HEK293T (cell line): ENCODE data around the gene KIAA0040.

Experiments
- ARNT ChIP-seq: fragments of 450-650 bp; IDR thresholded peaks from 2 replicates; pipeline ENCODE4 v1.6.1; 2017; ENCODE audit warnings: mild to moderate bottlenecking
- BHLHE40 ChIP-seq: fragments of 450-650 bp; IDR thresholded peaks from 2 replicates; pipeline ENCODE4 v1.6.1; 2016; ENCODE audit warnings: mild to moderate bottlenecking, moderate library complexity, borderline replicate concordance
- FOXA1 ChIP-seq: fragments of 450-650 bp; IDR thresholded peaks from 2 replicates; pipeline ENCODE4 v1.6.1; 2016; ENCODE audit warnings: mild to moderate bottlenecking
- FOXM1 ChIP-seq: fragments of 450-650 bp; IDR thresholded peaks from 2 replicates; pipeline ENCODE4 v1.6.1; 2017; ENCODE audit warnings: mild to moderate bottlenecking, borderline replicate concordance
- L3MBTL2 ChIP-seq: fragments of 450-650 bp; conservative IDR thresholded peaks from 2 replicates; pipeline ENCODE4 v1.6.1; 2016; ENCODE audit warnings: mild to moderate bottlenecking
- LEF1 ChIP-seq: fragments of 450-650 bp; IDR thresholded peaks from 2 replicates; pipeline ENCODE4 v1.6.1; 2017; ENCODE audit warnings: mild to moderate bottlenecking, borderline replicate concordance
- SP1 ChIP-seq: fragments of 450-650 bp; IDR thresholded peaks from 2 replicates; pipeline ENCODE4 v1.6.1; 2017
- SUZ12 ChIP-seq: fragments of 450-650 bp; IDR thresholded peaks from 2 replicates; pipeline ENCODE4 v1.6.1; 2016; ENCODE audit warnings: mild to moderate bottlenecking
- TARDBP ChIP-seq: fragments of 450-650 bp; IDR thresholded peaks from 2 replicates; pipeline ENCODE4 v1.6.1; 2016
- ZNF384 ChIP-seq: fragments of 450-650 bp; IDR thresholded peaks from 2 replicates; pipeline ENCODE4 v1.6.1; 2016

DNA sequence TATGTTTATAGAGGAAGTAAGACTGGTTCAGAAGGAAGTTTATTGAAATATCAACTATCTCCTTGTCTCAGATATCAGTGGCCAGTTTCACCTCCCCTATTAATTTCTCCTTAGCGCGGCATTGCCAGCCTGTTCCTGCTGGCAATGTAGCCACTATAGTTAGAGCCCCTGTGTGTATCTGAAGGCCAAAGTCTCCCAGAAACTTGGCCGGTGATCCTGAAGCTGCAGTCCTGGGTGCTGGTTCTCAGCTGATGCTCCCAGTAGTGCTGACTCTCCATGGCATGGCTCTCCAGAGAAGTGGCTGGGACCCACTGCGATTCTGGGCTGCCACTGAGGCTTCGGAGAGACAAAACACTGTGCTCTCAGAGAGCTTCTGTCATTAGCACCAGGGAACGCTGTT, 65.0 kb downstream of the KIAA0040 start:
- TF ChIP-seq BHLHE40, result no peak
- TF ChIP-seq FOXM1, result no peak
- no peak for TF ChIP-seq ARNT
- TF ChIP-seq LEF1, result no peak
- TF ChIP-seq ZNF384, result no peak
- no peak for TF ChIP-seq FOXA1
- no peak for TF ChIP-seq SUZ12
- no peak for TF ChIP-seq TARDBP
- no peak for TF ChIP-seq SP1
- no peak for TF ChIP-seq L3MBTL2
